Heart left ventricle (tissue), 16 donors: ENCODE measurements around the gene TPRA1. TPM values are rescaled to one million over a fixed set of nuclear protein-coding genes. Genes with fewer than 3 reads are reported as not detected.
"Not testable (repeated sequence)": the region's sequence is repeated elsewhere in the genome, so short reads cannot be mapped to it uniquely, and the experiment has no call there.

Experiments used
- ATAC-seq, 4 donors: fragments of 200-7000 bp; cut with Tn5 transposase; one replicate each; pipeline ENCODE4 v1.9.1; 2020 to 2022; ENCODE audit warnings: moderate library complexity in 4 of 4, mild to moderate bottlenecking in 3 of 4, moderate number of reproducible peaks in 1 of 4
- DNase-seq, 5 donors: peaks; one replicate each; pipeline ENCODE4 v3.0.0-alpha.2; 2020
- H3K27ac ChIP-seq, 12 donors: fragments of 200-600 bp; sonication (generic) in 4 of 12; one replicate each; pipeline versions ENCODE4 v1.5.0 to v1.8.0; 2016 to 2022; ENCODE audit warnings: mild to moderate bottlenecking in 2 of 12
- H3K27me3 ChIP-seq, 9 donors: fragments of 200-600 bp; sonication (generic) in 2 of 9; one replicate each; pipeline versions ENCODE4 v1.5.1 to v1.8.0; 2016 to 2022; ENCODE audit warnings: mild to moderate bottlenecking in 3 of 9
- H3K36me3 ChIP-seq, 9 donors: fragments of 200-600 bp; sonication (generic) in 2 of 9; one replicate each; pipeline versions ENCODE4 v1.5.0 to v1.8.0; 2018 to 2022; ENCODE audit warnings: mild to moderate bottlenecking in 2 of 9
- H3K4me1 ChIP-seq, 12 donors: fragments of 200-600 bp; sonication (generic) in 4 of 12; one replicate each; pipeline versions ENCODE4 v1.5.0 to v1.8.0; 2016 to 2022; ENCODE audit warnings: mild to moderate bottlenecking in 3 of 12
- H3K4me3 ChIP-seq, 12 donors: fragments of 200-600 bp; sonication (generic) in 4 of 12; one replicate each; pipeline versions ENCODE4 v1.5.0 to v1.8.0; 2017 to 2022; ENCODE audit warnings: mild to moderate bottlenecking in 9 of 12, moderate library complexity in 4 of 12
- H3K9me3 ChIP-seq, 12 donors: fragments of 200-600 bp; sonication (generic) in 4 of 12; one replicate each; pipeline versions ENCODE4 v1.5.0 to v1.8.0; 2016 to 2022; ENCODE audit warnings: mild to moderate bottlenecking in 1 of 12
- CTCF ChIP-seq, 12 donors: fragments of 200-600 bp; sonication (generic) in 4 of 12; IDR thresholded peaks; one replicate each; pipeline versions ENCODE4 v1.5.0 to v1.8.0; 2018 to 2022; ENCODE audit warnings: antibody characterized with exemption in 12 of 12, mild to moderate bottlenecking in 5 of 12
- POLR2A ChIP-seq, 2 donors: fragments of 450-650 bp; IDR thresholded peaks; one replicate each; pipeline ENCODE4 v1.6.1; 2017; ENCODE audit warnings: antibody characterized with exemption in 2 of 2, mild to moderate bottlenecking in 2 of 2, moderate library complexity in 2 of 2
- WGBS, 4 donors: extraction: QIAGEN DNeasy Blood & Tissue Kit in 2 of 4; methylation state at CpG; one replicate each; pipeline versions ENCODE4 v1.1.5 to v1.1.7; 2013 to 2018; 5-methylcytosine and 5-hydroxymethylcytosine counted together
- intact Hi-C, 10 donors: fragments of 100-400 bp; cut with DNase I; formaldehyde crosslinking; loops; one replicate each; pipeline versions ENCODE4 v1.11.1 to v1.14.2; 2022
- polyA plus RNA-seq, 2 donors: library from polyadenylated mRNA; stranded (reverse); fragments of 200-250 nt; gene quantifications; one replicate each; pipeline ENCODE4 v1.2.3, GENCODE V29; 2013
- total RNA-seq, 9 donors: library from RNA; depleted of rRNA in 2 of 9; stranded (reverse); fragments of >200 nt in 2 of 9; fragmentation: NEBNext Ultra II Directional in 3 of 9; extraction: Animal tissue kit (Norgen Biotek cat#: 25700) in 3 of 9; gene quantifications; one replicate each; pipeline versions ENCODE4 v1.1.0 to v1.2.4, GENCODE V29; 2016 to 2023
- donor health status: ischemic (EF 13 %, LVEDD 7.1; RV severe dilation, severe dysfunction).
- donor health status: healthy with polysubstance abuse.
- donor health status: DM: no; HTN: yes; CAD: no.
- donor health status: DM: no; HTN: no; CAD: no.
- donor health status: ischemic (EF 25% LVEDD 6.9; RV normal size, moderate dysfunction).
- donor health status: ischemic (EF 25% LVEDD 5.7; RV mildly dilated, moderate dysfunction).
- donor health status: healthy.
- donor health status: DM: yes; HTN: yes; CAD: no.
- donor health status: ischemic (EF 35%, LVEDD 5.7; RV mildly dilated, moderate dysfunction).
- donor health status: nonischemic (EF 11% LVEDD 7.7; RV severe dilation, severe dysfunction).
- donor health status: DM: yes; HTN: yes; CAD: no.
- donor health status: PGD.
- donor health status: ischemic (EF 29% LVEDD 5.4; RV normal size, mild dysfunction).
- donor health status: nonischemic (EF 23%, LVEDD 6.1; RV moderate dilation, normal function).

The TPRA1 gene
- total and polyA plus RNA-seq, 11 donors = 13.4 to 29.0 (median 20.4) TPM

- Histone ChIP-seq H3K4me1 (peaks cover 0 to 8% (median 0%) of the 10 kb centered on the region in 12 donors), H3K36me3 (peaks cover 0 to 44% (median 18%) of the 10 kb centered on the region in 9 donors), H3K4me3 (no peak overlapping the region), H3K27me3 (no peaks in the 10 kb centered on the region), H3K27ac (peak overlapping the region in 1 of 12 donors; percentile 55), H3K9me3 (no peaks in the 10 kb centered on the region)
- ATAC-seq (peak in 3 of 4 donors; percentile 6 to 61 (median 17)), DNase-seq (peak in 1 of 5 donors; percentile 36)
- TF ChIP-seq CTCF (IDR thresholded peaks at IDR 0.05) = no peak
- no peak for TF ChIP-seq POLR2A (IDR thresholded peaks at IDR 0.05)
- WGBS, 4 donors = 88 to 93% (median 91%) methylated on average over 14 to 17 of the region's 17 CpGs
- intact Hi-C loops = no loop called here
Observed at GRCh38 chr3:127606981-127607595, 16.6 kb upstream of the TPRA1 start.

- TF ChIP-seq POLR2A (IDR thresholded peaks at IDR 0.05) (no peak), CTCF (IDR thresholded peaks at IDR 0.05) (no peak)
- Histone ChIP-seq H3K9me3 (no peaks in the 10 kb centered on the region), H3K27me3 (no peaks in the 10 kb centered on the region), H3K4me1 (peaks cover 0 to 8% (median 0%) of the 10 kb centered on the region in 12 donors), H3K36me3 (peaks cover 0 to 44% (median 18%) of the 10 kb centered on the region in 9 donors), H3K27ac (no peak overlapping the region), H3K4me3 (no peak overlapping the region)
- ATAC-seq (no peak), DNase-seq (peak in 1 of 5 donors; percentile 56)
- 93 to 96% (median 94%) methylated on average over 20 to 24 of the region's 24 CpGs for WGBS, 4 donors
- intact Hi-C loops = no loop called here
Observed at GRCh38 chr3:127606086-127606805, 15.7 kb upstream of the TPRA1 start.

DNA sequence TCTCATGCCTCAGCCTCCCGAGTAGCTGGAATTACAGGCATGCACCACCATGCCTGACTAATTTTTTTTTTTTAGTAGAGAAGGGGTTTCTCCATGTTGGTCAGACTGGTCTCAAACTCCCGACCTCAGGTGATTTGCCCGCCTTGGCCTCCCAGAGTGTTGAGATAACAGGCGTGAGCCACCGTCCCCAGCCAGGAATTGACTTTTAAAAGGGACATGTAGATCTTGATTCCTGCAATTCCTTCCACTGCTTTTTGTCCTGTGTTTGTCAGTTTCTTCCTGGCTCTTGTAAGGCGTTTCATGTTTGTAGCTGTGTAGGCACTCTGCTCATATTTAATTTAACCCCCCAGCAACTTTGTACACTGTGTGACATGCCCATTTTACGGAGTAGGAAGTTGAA, 15.0 kb upstream of the TPRA1 start:
- H3K4me3 ChIP-seq, H3K9me3 ChIP-seq, intact Hi-C loops, H3K27ac ChIP-seq, ATAC-seq, H3K4me1 ChIP-seq, H3K27me3 ChIP-seq: not testable (repeated sequence)
- DNase-seq = peak in 1 of 5 donors; percentile 36
- WGBS, 4 donors = 93 to 98% (median 95%) methylated on average over 7 of the region's 7 CpGs
- H3K36me3 ChIP-seq = peaks cover 0 to 37% (median 16%) of the 10 kb centered on the region in 9 donors

DNA sequence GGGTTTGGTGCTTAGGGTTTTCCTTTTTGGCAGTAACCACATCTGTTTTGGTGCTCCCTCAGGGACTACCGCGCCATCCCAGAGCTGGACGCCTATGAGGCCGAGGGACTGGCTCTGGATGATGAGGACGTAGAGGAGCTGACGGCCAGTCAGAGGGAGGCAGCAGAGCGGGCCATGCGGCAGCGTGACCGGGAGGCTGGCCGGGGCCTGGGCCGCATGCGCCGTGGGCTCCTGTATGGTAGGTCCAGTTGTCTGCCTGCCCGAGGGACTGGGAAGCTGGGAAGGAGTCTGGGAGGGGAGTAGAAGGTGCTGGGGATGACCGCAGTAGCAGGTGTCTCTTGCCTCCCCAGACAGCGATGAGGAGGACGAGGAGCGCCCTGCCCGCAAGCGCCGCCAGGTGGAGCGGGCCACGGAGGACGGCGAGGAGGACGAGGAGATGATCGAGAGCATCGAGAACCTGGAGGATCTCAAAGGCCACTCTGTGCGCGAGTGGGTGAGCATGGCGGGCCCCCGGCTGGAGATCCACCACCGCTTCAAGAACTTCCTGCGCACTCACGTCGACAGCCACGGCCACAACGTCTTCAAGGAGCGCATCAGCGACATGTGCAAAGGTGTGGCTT, 14.1 kb upstream of the TPRA1 start:
- intact Hi-C loops = no loop called here
- Histone ChIP-seq H3K27ac (no peak overlapping the region), H3K4me3 (no peak overlapping the region), H3K4me1 (peaks cover 0 to 8% (median 0%) of the 10 kb centered on the region in 12 donors), H3K36me3 (peaks cover 0 to 35% (median 16%) of the 10 kb centered on the region in 9 donors), H3K27me3 (no peaks in the 10 kb centered on the region), H3K9me3 (no peaks in the 10 kb centered on the region)
- no peak for ATAC-seq
- DNase-seq = peak in 1 of 5 donors; percentile 56
- 92 to 96% (median 93%) methylated on average over 41 of the region's 41 CpGs for WGBS, 4 donors
- no peak for TF ChIP-seq CTCF (IDR thresholded peaks at IDR 0.05)
- no peak for TF ChIP-seq POLR2A (IDR thresholded peaks at IDR 0.05)
